ENCODE results near the gene DAB2IP.

DAB2IP gene

DNA sequence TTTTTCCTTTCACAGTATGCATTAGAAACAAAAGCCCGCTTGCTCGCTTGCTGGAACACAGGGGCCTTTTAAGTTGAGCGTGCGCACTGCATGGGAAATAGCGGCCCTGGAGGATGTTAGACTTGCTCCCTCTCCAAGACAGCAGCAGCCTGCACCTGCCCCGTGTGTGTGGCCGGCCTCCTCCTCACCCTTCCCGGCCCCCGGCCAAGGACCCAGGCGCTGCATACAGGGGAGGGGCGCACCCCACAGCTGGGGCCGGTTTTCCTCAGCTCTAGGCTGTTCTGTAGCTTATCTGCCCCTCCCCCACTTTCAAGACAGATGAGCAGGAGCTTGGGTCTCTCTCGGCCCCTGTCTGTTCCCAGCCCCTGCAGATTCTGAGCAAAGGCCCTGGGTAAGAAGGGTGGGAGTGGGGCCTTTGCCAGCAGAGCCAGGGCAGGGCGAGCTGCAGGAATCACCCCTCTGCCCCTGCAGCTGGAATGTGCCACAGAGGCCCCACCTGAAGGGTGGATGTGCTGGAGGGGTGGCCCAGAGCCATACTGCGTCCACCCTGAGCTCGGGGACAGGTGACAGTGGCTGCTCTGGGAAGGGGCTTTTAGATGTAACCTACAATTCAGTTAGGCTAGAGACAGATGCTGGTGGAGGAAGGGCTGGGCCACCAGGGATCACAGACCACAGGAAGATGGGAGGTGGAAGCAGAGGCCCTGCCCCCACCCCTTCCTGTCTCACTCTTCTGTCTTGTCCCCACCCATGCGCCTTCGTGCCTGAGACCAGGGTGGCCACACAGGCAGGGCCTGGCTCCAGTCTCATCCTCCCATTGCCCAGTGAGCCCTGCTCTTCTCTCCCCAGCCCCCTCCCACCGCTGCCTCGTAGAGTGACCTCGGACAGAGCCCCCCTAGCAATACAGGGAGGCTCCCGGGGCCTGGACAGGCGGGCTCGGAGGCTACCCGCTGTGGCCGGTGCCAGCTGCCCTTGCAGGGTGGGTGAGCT is 132.4 kb downstream of the DAB2IP start:
- peak; percentile 64; the same call in 2 of the 3 replicates for ATAC-seq (ENCODE audit: insufficient read depth, low read depth)
- H3K9ac ChIP-seq (ENCODE audit: low read depth, low read length) = no peak overlapping the region
- no peak overlapping the region for H2AFZ ChIP-seq (ENCODE audit: low read depth, low read length)

GRCh38 chr9:121784731-121785411 is 133.4 kb downstream of the DAB2IP start:
- Histone ChIP-seq H3K9ac (ENCODE audit: low read depth, low read length) (no peak overlapping the region), H4K20me1 (ENCODE audit: insufficient read depth, low read length) (no peaks in the 10 kb centered on the region; the same call in 1 of the 2 replicates), H3K27ac (ENCODE audit: low read length) (no peak overlapping the region), H3K4me3 (ENCODE audit: low read depth in 1 of 2, low read length in 2 of 2) (no peak overlapping the region), H3K79me2 (ENCODE audit: insufficient read depth, low read length) (no peaks in the 10 kb centered on the region), H2AFZ (ENCODE audit: low read depth, low read length) (no peak overlapping the region), H3K36me3 (ENCODE audit: insufficient read depth, low read length) (no peaks in the 10 kb centered on the region), H3K9me3 (ENCODE audit: insufficient read depth, low read length, severe bottlenecking) (no peaks in the 10 kb centered on the region), H3K4me1 (ENCODE audit: insufficient read depth, low read length) (peaks cover 7% of the 10 kb centered on the region; the same call in 1 of the 2 replicates), H3K27me3 (ENCODE audit: insufficient read depth, low read length, poor library complexity) (peaks cover 4% of the 10 kb centered on the region), H3K4me2 (ENCODE audit: insufficient read depth, low read length) (no peak overlapping the region)
- ATAC-seq (ENCODE audit: insufficient read depth, low read depth) (no peak), DNase-seq (no peak)
- no peak for TF ChIP-seq EZH2 (IDR thresholded peaks at IDR 0.05; ENCODE audit: borderline replicate concordance, low read depth, low read length, severe bottlenecking)
- TF ChIP-seq, protein P1, sequence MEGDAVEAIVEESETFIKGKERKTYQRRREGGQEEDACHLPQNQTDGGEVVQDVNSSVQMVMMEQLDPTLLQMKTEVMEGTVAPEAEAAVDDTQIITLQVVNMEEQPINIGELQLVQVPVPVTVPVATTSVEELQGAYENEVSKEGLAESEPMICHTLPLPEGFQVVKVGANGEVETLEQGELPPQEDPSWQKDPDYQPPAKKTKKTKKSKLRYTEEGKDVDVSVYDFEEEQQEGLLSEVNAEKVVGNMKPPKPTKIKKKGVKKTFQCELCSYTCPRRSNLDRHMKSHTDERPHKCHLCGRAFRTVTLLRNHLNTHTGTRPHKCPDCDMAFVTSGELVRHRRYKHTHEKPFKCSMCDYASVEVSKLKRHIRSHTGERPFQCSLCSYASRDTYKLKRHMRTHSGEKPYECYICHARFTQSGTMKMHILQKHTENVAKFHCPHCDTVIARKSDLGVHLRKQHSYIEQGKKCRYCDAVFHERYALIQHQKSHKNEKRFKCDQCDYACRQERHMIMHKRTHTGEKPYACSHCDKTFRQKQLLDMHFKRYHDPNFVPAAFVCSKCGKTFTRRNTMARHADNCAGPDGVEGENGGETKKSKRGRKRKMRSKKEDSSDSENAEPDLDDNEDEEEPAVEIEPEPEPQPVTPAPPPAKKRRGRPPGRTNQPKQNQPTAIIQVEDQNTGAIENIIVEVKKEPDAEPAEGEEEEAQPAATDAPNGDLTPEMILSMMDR (IDR thresholded peaks at IDR 0.05; ENCODE audit: borderline replicate concordance, extremely low read depth, low read length, poor library complexity, severe bottlenecking) = no peak

More for the DNA sequence above, 132.4 kb downstream of the DAB2IP start:
- Histone ChIP-seq H3K4me1 (ENCODE audit: insufficient read depth, low read length) (peaks cover 7% of the 10 kb centered on the region; the same call in 1 of the 2 replicates), H3K27me3 (ENCODE audit: insufficient read depth, low read length, poor library complexity) (peaks cover 4% of the 10 kb centered on the region), H4K20me1 (ENCODE audit: insufficient read depth, low read length) (no peaks in the 10 kb centered on the region; the same call in 1 of the 2 replicates), H3K4me3 (ENCODE audit: low read depth in 1 of 2, low read length in 2 of 2) (no peak overlapping the region), H3K36me3 (ENCODE audit: insufficient read depth, low read length) (no peaks in the 10 kb centered on the region), H3K27ac (ENCODE audit: low read length) (no peak overlapping the region; the same call in 1 of the 2 replicates), H3K9me3 (ENCODE audit: insufficient read depth, low read length, severe bottlenecking) (no peaks in the 10 kb centered on the region), H3K79me2 (ENCODE audit: insufficient read depth, low read length) (no peaks in the 10 kb centered on the region), H3K4me2 (ENCODE audit: insufficient read depth, low read length) (no peak overlapping the region)
- peak; percentile 31 for DNase-seq
- TF ChIP-seq, protein P1 (IDR thresholded peaks at IDR 0.05; ENCODE audit: borderline replicate concordance, extremely low read depth, low read length, poor library complexity, severe bottlenecking) = no peak
- no peak for TF ChIP-seq EZH2 (IDR thresholded peaks at IDR 0.05; ENCODE audit: borderline replicate concordance, low read depth, low read length, severe bottlenecking)

DNA sequence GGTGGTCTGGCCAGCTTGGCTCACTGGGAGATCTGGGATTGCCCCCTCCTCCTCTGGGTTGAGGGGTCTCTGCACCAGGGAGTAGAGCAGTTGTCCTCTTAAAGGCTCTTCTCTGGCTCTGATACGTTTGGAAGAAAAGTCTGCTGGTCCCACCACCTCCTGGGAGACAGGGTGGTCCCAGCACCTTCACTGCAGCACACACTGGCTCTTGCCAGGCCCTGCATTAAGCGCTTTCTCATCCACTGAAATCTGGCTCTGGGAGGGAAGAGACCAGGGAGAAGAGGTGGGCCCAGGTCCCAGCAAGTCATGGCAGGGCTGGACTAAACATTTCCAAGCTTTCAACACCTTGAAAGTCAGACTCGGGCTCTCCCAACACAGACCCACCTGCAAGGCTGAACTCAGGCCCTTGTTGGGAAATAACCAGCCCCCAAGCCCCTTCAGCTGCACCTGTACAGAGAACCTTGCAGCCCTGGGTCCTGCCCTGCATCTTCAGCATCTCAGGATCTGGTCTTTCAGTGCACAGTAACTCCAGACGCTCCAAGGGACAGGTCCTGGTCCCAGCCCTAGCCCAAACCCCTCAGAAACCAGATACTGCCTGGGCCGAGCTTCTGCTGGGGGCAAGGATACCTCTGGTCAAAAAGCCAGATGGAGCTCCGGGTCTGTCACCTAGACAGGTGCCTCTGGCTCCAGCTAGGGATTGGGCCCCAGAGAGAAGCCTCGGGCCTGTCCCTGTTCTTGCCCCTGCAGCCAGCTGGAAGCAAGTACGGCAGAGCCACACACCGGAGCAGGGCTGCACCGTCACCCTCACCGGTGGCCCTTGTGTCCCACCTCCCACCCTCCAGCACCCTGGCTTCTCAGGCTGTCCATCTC is 134.5 kb downstream of the DAB2IP start:
- H3K27ac ChIP-seq (ENCODE audit: low read length) = no peak overlapping the region
- H3K9me3 ChIP-seq (ENCODE audit: insufficient read depth, low read length, severe bottlenecking) = no peaks in the 10 kb centered on the region
- no peak for DNase-seq
- H4K20me1 ChIP-seq (ENCODE audit: insufficient read depth, low read length) = no peaks in the 10 kb centered on the region; the same call in 1 of the 2 replicates
- peaks cover 4% of the 10 kb centered on the region for H3K27me3 ChIP-seq (ENCODE audit: insufficient read depth, low read length, poor library complexity)
- no peak overlapping the region for H3K4me2 ChIP-seq (ENCODE audit: insufficient read depth, low read length)
- H3K36me3 ChIP-seq (ENCODE audit: insufficient read depth, low read length) = no peaks in the 10 kb centered on the region
- no peak for ATAC-seq (ENCODE audit: insufficient read depth, low read depth)
- H3K4me3 ChIP-seq (ENCODE audit: low read depth in 1 of 2, low read length in 2 of 2) = no peak overlapping the region
- H2AFZ ChIP-seq (ENCODE audit: low read depth, low read length) = no peak overlapping the region
- H3K9ac ChIP-seq (ENCODE audit: low read depth, low read length) = no peak overlapping the region
- TF ChIP-seq EZH2 (IDR thresholded peaks at IDR 0.05; ENCODE audit: borderline replicate concordance, low read depth, low read length, severe bottlenecking) = no peak
- TF ChIP-seq, protein P1 (IDR thresholded peaks at IDR 0.05; ENCODE audit: borderline replicate concordance, extremely low read depth, low read length, poor library complexity, severe bottlenecking) = no peak
- H3K79me2 ChIP-seq (ENCODE audit: insufficient read depth, low read length) = no peaks in the 10 kb centered on the region
- peaks cover 7% of the 10 kb centered on the region; the same call in 1 of the 2 replicates for H3K4me1 ChIP-seq (ENCODE audit: insufficient read depth, low read length)

Data from DND-41 (cell line).